ENCODE data around the gene CAMSAP2.

The CAMSAP2 gene

DNA sequence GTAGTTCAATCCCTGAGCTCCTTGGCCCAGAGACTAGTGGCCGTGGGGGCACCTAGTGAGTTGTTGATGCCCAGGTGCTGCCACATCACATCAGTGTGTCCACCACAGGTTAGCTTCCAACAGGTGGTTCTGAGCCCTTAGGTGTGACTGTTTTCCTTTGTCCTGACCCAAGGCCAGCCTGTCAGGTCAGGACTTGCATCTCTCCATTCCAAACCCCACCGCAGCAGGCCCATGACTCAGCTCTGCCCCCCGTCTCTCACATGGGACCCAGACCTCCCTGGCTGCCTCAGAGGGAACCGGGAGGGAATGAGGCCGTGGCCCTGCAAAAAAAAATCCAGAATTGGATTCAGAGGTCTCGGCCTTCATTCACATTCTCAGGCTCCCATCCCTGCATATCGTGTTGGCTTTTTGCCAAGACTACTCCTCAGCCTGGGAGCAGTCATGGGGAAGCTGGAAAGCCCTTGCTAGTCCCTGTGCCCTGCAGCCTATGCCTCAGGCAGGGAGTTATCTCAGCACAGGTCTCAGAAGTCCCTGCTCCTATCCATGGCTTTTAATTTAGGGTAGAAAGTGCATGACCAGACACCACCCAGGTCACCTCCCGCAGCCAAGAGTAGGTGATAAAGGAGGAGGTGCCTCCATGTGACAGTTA is 163.2 kb downstream of the CAMSAP2 start:
- DNase-seq = no peak

DNA sequence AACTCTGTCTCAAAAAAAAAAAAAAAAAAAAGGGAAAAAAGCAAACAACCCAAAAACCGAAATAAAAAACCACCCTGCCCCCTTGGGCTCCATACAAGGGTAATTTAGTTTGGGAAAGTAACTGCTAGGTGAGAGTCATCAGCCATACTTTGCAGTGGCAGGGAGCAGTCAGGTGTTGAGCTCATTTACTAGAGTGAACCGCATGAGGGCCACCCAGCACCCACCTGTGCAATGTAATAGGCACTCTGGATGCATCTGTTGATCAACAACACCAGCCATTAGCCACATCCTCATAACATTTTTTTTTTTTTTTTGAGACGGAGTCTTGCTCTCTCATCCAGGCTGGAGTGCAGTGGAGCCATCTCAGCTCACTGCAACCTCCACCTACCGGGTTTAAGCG is 165.1 kb downstream of the CAMSAP2 start:
- no peak for DNase-seq

DNA sequence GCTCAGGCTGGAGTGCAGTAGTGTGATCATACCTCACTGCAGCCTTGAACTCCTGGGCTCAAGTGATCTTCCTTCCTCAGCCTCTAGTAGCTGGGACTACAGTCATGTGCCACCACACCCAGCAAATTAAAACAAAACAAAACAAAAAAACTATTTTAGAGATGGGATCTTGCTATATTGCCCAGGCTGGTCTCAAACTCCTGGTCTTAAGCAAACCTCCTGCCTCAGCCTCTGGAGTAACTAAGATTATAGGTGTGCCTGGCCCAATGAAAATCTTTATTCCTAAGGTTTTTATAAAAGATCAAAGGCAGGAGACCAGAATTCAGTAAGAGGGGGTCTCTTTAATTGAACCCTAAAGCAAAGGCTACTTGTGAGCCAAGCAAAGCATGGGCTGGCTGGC is 166.1 kb downstream of the CAMSAP2 start:
- DNase-seq = no peak

DNA sequence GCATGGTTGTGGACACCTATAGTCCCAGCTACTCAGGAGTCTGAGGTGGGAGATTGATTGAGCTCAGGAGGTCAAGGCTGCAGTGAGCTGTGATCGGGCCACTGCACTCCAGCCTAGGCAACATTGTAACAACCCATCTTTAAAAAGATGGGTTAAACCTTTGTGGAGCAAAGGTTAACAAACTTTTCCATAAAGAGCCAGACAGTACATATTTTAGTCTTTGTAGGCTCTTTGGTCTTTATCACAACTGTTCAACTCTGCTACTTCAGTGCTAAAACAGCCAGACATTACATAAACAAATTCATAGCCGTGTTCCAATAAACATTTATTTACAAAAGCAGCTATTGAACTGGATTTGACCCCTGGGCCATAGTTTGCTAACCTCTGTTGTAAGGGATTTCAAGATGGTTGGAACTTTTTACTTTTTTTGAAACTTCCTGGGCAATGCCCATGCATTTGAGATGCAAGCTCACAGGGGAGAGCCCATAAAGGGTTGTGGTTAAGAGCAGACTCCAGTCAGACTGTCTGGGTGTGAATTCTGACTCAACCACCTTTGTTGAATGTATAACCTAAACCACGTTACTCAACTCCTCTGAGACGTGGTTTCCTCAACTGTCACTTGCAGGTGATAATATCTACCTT is 166.8 kb downstream of the CAMSAP2 start:
- no peak for DNase-seq

DNA sequence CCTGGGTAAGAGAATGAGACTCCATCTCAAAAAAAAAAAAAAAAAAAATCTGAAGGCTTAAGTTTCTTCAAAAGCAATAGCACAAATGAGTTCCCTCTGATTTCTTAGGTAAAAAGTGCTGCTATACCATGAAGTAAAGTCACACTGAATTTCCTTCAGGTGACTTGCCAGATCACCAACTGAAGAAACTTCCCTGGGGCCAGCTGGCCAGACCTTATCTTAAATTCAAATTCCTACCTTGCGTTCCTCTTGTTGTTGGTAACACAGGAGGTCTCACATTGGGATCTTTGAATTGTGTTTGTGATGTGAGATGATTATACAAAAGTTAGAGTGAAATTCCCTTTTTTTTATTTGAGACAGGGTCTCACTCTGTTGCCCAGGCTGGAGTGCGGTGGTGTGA is 167.8 kb downstream of the CAMSAP2 start:
- no peak for DNase-seq

DNA sequence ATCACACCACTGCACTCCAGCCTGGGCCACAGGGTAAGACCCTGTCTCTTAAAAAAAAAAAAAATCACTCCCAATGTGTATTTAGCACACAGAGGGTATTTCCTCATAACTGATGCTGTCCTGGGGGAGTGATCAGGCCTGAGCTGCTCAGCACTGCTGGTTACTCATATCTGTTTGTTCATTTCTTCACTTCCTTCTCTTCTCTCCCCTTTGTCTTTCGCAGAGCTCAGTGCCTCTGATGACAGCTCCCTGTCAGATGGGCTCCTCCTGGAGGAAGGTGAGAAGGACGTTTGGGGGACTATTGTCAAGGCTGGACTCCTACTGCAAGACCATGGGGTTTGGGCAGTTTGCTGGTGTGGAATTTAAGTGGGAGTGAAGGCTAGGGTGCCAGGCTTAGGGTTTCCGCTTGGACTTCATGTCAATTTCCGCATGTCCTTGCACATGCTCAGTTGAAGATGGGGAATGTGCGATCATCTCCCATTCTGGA is 169.0 kb downstream of the CAMSAP2 start:
- no peak for DNase-seq

DNA sequence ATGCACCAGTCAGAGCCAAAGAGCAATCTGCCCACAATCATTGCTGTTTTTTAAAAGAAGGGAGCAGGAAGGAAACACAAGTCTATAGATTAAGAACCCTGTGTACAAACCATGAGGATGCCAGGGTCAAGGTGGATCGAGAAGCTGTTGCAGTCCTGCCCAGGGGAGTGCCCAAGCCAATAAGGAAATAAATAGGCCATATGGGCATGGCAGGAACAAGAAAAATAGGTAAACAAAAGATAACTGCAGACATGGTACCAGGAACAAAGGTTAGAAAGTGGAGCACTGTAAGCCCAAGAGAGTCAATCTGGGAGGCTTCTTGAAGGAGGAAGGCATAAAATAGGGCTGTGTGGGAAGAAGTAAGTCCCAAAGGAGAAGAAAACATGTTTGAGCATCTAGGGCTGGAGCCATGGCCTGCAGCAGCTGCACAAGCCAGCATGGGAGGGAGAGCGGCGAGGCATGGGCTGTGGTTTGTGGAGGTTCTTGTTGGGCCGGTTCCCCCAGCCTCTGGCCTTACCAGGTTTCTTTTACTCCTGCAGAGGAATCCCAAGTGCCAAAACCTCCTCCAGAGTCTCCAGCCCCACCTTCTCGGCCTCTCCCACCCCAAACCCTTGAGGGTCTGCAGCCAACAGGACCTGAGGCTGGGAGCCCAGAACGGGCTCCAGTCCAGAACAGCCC is 169.6 kb downstream of the CAMSAP2 start:
- no peak for DNase-seq

DNA sequence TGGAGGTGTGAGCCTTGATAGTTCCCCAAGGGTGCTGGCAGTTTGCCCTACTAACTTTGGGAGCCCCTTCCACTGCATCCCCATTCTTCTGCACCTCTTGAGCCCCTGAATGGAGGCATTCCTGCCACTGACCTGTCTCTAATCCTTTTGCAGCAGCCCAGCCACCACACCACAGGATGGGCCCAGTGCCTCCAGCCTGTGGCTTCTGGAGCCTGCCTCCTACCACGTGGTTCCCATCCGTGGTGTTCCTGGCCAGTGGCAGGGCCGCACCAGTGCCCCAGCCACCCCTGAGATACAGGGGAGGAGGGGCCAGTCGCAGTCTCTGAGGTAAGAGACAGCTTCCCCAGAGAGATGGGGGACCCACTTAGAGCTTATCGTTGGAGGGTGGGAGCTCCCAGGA is 170.4 kb downstream of the CAMSAP2 start:
- DNase-seq = no peak

DNA sequence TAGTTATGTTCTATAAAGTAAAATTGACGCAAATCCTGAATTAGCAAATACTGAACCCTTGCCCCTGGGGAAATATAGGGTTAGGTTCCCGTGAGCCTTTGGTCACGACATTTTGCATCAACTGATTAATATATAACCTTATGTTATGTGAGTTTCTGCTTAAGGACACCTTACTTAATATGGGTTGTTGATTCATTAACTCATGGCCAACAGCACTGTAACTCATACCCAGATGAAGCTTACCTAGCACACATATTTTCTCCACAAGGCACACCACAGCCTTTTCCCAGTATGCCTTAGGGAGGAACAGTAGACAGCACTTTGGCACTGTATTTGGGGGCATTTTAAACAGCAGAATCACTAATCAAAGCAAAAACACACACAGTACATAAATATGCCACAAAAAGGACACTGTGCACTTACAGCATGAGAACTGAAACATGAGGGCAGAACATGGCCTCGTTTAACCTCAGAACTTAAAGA is 171.1 kb downstream of the CAMSAP2 start:
- no peak for DNase-seq
